T-helper 1 cell (primary cell): Measurements from ENCODE around the gene BABAM2.
A peak's percentile ranks its signal among the peaks of the same experiment; 100 is the strongest.
"Not testable (repeated sequence)": the region's sequence is repeated elsewhere in the genome, so short reads cannot be mapped to it uniquely, and the experiment has no call there.

Experiments used
- DNase-seq, 5 donors: peaks; one replicate each; pipeline ENCODE4 v3.0.0-alpha.2; 2012 to 2020
- total RNA-seq, 4 donors: gene quantifications; one replicate each; lab custom pipeline; 2026; lab: John Stamatoyannopoulos, UW

BABAM2 gene
- total RNA-seq, result 15.2 to 29.7 (median 20.5) reads per million in 4 donors

DNA sequence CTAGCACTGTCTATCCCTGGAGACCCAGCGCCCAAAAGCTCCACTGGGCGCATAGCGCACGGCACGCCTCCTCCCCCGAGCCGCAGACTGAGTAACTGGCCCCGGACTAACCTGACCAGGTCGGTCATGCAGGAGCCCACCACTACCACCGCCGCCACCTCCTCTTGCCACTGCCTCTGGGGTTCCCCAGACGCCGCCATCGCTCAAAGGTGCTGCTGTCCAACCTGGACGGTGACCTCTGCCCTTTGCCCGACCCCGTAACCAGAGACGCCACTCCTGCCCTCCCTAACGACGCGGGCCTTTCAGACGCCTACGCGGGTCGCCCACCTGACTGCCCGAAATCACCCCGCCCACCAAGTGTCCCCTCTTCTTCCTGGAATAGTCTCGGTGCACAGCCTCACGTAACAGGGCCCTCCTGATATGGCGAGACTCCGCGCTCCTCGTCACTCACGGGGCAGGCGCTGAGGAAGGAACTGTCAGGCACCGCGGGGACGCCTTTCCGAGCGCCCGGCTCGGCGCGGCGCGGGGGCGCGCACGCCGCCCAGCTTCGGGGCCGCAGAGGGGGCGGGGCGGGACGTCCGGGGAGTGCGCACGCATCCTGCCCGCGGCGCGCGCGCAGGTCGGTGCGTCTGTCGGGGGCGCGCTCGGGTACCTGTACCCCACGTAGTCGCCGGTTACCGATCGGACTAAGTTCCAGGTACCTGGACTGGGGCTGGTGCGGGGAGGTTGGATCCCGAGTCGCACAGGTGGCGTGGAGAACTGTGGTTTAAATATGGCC, at the start of gene BABAM2, which contains the start of gene RBKS:
Gene BABAM2, plus strand, starts transcription at position 584 of the 778 bp plus-strand sequence. CDS start 3,828 bp downstream, outside the sequence.
Gene RBKS, minus strand, starts transcription at position 242 of the 778 bp plus-strand sequence. Its CDS starts 42 bp downstream, at position 200.
- DNase-seq, result peak; percentile 79 to 90 (median 84)

DNA sequence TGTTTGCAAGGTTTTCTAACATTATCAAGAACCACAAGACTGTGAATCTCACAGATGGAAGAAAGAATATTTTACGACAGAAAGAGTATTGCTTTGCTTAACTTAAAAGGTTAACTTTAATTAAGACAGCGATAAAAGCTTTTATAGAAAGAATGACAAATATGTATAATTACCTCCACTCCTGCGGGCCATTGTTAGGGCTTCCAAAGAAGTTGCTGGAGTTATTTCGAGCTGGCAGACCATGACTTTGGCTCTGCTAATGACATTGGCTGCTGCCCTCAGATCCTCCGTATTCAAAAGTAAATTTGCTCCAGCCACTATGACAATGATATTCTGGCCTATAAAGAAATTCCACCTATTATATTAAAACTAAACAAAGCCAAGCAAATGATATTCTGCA, 47.6 kb upstream of the BABAM2 start:
- no peak for DNase-seq

DNA sequence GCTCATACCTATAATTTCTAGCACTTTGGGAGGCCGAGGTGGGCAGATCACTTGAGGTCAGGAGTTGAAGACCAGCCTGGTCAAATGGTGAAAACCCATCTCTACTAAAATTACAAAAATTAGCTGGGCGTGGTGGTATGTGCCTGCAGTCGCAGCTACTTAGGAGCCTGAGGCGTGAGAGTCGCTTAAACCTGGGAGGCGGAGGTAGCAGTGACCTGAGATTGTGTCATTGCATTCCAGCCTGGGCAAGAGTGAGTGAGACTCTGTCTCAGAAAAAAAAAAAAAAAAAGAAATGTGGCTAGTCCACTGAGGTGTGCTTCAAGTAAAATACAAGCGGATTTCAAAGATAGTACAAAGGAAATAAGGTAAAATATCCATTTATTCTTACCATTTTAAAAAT, 46.5 kb upstream of the BABAM2 start:
- no peak for DNase-seq

DNA sequence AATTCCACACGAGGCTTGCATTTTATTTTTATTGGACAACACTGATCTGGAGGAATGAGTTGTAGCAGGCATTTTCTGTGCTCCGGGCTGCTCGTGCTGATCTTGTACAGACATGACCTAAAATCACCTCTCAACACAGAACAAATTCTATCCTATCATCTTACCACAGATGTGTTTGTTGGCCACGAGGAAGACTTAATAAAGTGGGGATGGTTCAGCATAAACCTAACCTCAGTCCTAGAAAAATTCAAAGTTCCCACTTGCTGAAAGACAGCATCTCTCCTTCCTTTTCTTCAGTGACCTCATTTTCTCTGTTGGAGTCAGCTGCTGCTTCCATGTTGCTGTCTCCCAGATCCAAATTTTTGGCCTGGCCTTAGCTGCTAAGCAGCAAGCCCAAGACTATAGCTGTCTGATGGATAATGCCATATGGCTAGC, 45.7 kb upstream of the BABAM2 start:
- no peak for DNase-seq

DNA sequence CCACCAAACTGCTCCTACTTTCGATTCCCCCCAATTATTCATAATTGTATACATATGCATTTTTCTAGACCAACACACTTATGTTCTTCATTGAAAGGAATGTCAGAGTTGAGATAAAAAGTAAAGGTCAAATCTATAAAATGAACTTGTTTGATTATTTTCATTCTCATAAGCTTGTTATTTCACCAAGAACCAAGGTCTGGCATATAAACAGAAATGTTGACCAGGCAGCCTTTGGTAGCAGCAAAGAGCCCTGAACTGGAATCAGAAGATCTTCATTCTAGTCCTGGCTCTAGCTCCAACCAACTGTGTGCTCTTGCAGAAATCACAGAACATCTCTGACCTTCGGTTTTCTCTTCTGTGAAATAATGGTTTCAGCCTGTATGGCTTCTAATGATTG, 43.2 kb upstream of the BABAM2 start:
- DNase-seq, result no peak

DNA sequence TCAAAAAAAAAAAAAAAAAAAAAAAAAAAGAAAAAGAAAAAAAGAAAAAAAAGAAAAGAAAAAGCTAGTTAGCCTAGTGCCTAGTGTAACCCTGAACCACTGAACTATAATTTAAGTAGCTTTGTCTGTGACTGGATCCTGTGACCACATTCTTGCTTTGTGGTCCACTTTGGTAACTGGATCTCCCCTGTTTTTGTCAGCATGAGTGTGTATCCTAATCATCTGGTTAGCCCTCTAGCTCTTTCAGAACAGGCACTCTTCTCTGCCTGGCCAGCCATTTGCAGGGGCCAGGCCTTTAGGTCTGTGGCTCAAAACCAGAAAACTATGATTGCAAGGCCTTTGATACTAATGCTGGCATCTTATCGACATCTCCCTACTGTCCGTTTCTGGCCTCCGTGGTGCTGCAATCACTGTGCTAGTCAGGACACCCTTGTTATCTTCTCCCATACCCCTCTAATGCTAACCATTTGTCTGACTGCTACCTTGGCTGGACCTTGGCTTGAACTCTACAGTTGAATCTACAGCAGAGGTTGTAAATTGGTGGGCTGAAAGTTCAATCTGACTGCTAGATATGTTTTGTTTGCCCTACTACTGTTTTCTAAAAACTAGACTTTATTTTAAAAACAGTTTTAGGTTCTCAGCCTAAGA, 40.8 kb upstream of the BABAM2 start:
- no peak for DNase-seq

DNA sequence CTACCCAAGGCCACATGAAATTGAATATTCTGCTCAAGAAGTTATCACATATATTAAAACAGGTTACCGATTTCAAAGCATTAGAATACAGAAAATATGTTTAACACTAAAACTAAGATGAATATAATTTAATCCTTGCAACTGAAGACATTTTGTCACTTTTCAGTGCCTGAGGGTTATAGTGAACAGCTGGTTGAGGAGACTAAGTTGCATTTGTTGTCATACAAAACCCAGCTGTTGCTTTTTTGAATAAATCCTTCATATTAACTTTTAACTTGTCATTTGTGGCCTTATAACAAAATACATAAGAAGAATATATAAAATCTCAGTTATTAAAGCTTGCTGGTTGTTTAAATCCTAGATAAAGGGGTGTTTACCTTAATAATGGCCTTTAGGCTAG, 37.8 kb upstream of the BABAM2 start:
- no peak for DNase-seq

DNA sequence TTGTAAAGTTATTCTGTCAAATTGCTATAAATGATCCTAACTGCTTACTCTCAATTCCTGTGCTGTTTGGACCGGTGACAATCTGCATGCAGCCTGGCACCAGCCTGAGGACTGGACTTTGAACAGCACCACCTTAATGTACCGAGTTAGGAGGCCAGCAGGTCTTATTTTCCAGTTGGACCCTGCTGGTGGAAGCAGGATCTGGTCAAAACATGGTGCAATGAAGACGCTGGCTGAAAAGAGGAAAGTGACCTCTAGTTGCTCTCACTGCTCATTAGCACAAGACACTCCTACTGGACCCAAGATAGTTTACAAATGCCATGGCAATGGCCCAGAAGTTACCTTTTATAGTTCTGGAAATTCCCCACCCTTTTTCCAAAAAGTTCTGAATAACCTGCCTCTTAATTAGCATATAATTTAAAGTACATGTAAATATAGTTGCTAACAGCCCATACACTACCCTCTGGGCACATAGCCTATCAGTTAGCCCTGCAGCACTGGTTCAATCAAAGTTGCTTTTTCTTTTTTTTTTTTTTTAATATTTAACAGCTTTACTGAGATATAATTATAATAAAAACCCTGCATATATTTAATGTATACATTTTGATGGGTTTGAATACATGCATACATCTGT, 36.2 kb upstream of the BABAM2 start:
- DNase-seq, result no peak

DNA sequence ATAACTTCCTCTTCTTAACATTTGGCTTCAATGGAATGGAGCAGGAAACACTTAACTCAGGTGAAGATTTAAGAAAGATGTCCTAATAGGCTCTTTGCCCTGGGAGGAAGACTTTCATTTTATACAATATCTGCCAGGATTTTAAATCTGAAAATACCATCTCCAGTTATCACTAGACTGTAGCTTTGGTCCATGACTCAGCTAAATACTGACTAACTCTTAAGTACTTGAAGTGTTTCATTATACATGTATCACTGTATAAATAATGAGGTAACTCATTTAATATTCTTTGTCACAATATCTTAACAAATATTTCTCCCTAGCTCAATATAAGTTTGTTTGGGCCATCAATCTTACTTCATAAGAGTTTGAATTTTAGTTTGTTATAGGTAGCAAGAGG, 35.1 kb upstream of the BABAM2 start:
- peak in 1 of 5 donors; percentile 5 for DNase-seq

DNA sequence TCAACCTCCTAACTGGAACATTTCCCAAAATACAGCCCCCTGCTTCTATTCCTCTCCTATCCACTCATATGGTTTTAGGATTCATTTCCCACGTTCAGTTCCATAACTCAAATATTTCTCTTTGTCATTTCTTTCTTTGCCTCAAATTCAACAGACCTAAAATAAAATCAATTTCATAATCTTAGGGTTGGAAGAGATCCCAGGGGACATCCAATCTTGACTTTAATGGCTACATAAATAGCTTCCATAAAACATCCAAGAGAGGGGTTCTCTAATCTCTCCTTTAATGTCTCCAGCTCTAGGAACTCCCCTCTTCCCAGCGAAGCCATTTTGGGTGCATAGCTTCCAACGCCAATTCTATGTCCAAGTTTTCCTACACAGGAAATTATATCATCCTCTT, 34.1 kb upstream of the BABAM2 start:
- no peak for DNase-seq

DNA sequence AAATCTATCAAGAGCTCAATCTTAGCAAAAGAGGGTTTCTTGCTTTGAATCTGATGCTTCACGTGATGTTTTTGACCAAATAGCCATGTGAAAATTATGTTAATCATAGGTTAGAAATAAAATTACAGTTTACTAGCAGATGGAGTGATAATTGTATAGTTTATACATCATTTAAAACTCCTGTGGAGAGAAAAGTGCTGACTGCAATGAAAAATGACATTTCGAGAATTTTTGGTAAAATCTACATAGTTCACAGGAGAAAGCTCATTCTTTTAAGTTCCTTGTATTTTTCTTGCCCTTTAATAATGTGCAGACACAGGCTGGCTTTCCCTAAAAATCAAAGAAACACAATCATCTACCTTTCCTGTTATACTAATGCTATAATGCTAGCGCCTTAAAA, 33.6 kb upstream of the BABAM2 start:
- DNase-seq, result no peak

DNA sequence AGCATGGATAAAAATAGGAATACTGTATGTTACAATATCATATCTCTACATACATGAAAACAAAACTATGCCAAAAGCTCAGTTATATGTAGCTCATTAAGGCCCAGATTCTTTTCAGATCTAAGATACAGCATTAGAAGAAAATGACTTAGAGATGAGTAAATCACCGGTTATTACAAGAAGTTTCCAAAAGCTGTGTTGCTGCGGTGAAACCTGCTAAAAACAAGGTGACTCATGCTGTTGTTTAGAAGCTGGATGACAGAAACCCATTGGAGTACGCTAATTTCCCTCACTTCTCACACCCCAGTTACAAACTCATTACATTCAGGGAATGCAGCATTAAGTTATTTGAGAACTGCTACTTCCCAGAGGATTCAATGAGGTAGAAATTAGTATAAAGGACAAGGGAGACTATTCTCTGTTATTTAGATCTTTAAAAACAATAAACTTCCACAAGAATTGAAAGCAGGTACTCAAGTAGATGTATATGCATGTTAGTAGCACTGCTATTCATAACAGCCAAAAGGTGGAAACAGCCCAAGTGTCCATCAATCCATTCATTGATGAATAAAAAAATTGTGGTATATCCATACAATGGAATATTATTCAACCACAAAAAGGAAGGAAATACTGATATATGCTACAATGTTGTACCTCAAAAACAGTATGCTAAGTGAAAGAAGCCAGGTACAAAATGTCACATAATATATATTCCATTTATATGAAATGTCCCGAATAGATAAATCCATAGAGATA, 32.9 kb upstream of the BABAM2 start:
- peak in 1 of 5 donors; percentile 71 for DNase-seq

DNA sequence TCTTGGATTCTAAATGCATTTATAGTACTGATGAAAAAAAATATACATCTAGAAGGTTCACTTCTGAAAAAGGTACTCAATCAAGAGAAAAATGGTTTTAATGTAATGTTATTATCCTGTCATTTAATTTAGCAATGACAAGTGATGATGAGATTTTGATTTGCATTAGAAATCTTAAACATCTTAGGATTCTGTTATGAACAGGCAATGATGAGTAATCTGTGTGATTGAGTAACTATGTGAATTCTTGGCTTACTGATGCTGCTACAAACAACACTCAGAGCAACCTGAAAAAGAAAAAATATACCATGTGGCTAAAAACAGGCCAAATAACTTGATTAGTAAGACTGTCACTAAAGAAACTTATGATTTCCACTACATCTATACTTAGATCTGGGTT, 30.4 kb upstream of the BABAM2 start:
- DNase-seq, result peak in 1 of 5 donors; percentile 34

DNA sequence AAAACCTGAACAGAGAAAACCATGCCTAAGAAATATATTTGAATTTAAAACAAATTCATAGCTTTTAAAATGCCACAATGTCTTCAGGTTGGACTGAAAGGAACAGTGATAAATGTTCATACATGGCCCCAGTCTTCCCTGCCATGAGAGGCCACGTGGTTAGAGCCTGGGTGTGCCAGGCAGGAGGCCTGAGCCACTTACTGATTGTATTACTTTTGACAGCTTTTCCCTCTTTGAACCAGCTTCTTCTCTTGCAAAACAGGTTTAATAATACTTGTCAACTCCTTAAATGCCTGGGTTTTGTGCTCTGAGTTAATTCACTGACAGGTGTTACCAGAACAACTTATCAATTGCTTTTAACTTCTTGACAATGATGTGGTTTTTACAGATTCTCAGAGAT, 27.4 kb upstream of the BABAM2 start:
- DNase-seq, result no peak

DNA sequence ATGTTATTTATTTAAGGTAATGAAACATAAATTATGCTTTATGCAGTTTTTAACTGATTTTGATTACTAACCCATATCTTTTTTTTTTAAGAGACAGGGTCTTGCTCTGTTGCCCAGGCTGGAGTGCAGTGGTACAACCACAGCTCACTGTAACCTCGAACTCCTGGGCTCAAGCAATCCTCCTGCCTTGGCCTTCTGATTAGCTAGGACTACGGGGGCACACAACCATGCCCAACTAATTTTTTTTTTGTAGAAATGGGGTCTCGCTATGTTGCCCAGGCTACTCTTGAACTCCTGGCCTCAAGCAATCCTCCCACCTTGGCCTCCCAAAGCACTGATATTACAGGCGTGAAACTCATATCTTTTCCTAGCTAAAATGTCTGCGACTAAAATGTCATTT, 26.6 kb upstream of the BABAM2 start:
- not testable (repeated sequence) for DNase-seq

DNA sequence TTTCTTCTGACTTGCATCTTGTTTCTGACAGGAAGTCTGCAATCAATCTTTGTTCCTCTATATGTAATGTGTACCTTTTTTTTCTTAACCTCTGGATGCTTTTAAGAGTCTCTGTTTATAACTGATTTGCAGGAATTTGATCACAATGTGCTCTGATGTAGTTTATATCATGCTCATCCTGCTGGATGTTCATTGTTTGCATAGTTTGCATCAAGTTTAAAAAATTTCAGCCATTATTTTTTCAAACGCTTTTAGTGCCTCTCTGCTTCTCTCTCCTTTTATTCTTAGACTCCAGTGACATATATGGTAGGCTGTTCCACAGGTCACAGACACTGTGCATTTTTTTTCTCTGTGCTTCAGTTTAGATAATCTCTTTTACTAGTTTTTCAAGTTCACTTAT, 24.3 kb upstream of the BABAM2 start:
- DNase-seq, result no peak

DNA sequence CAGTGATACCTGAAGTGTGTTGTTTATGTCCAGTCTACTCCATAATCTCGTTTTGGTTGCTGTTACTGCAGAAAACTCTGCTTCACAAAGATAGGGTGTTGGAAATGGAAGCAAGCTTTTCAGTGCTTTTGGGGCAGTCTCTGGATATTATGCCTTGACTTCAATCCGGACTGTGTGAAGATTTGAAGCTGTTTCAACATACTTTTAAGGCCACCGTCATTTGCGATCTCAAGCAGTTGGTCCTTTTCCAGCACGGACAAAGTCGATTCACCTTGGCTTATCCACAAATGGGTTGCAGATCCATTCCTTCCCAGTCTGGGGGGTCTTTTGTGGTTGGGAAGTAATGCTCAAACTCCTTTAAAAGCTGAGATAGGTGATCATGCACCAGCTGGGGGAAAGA, 20.8 kb upstream of the BABAM2 start:
- DNase-seq, result no peak

DNA sequence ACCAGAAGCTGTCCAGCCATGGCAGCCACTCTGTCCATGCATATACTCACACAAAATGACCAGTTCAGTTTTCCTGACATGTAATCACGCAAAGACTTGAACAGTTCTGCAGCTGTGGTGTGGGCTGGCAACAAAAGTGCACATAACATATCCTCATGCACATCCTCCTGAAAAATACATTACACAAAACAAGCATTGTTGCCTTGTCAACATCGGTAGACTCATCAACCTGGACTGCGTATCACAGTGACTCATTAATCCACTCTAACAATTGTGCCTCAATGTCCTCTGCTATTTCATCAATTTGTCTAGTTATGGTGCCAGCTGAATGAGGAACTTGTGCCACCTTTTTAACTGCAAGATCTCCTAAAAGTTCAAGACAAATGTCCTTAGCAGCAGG, 19.8 kb upstream of the BABAM2 start:
- no peak for DNase-seq

DNA sequence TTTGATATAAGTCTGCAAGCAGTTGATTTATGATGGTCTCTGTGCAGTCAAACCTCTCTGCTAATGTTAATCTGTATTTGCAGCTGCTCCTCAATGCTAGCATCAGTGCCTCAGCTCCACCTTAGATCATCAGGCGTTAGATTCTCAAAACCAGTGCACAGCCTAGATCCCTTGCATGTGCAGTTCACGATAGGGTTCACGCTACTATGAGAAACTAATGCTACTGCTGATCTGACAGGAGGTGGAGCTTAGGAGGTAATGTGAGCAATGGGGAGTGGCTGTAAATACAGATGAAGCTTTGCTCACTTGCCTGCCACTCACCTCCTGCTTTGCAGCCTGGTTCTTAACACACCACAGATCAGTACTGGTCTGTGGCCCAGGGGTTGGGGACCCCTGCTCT, 18.7 kb upstream of the BABAM2 start:
- DNase-seq, result no peak

DNA sequence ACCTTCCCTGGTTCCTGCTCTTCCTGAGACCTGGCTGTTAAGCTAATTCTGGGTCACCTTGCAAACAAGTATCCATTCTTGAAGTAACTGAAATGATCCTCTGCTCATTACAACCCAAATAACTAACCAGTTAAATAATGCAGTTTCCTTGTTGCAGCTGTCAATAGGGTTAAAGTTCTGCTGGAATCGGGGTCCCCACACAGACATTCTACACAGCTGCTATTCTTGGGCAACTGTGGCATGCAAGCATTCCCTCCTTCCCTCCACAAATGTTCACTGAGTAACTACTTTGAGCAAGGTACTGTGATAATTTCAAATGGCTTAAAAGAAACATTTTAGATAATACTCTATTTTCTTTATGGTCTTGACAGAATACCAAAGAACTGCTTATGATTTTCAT, 17.4 kb upstream of the BABAM2 start:
- DNase-seq, result no peak

DNA sequence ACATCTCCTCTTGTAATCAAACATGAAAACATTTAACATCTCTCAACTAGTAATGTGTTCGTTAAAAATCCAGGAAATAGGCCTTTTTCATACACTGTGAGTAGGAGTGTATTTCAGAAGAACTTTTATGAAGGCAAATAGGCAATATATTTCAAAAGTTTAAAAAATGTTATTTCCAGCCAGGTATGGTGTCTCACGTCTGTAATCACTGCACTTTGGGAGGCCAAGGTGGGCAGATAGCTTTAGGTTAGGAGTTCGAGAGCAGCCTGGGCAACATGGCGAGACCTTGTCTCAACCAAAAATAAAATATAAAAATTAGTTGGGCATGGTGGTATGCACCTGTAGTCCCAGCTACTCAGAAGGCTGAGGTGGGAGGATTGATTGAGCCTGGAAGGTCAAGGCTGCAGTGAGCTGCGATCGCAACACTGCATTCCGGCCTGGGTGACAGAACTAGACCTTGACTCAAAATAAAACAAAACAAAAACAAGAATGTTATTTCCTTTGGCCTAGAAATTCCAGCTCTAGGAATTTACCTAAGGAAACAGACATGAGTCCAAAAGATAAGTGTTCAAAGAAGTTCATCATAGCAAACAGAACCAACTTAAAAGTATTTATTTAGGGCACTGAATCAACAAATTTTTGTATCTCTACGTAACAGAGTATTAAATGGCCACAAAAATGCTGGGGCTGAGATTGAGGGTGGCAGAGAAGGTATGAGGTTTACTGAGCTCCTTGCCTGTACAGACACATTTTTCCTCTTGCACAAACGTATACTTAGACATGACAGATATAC, 15.2 kb upstream of the BABAM2 start:
- DNase-seq, result no peak

DNA sequence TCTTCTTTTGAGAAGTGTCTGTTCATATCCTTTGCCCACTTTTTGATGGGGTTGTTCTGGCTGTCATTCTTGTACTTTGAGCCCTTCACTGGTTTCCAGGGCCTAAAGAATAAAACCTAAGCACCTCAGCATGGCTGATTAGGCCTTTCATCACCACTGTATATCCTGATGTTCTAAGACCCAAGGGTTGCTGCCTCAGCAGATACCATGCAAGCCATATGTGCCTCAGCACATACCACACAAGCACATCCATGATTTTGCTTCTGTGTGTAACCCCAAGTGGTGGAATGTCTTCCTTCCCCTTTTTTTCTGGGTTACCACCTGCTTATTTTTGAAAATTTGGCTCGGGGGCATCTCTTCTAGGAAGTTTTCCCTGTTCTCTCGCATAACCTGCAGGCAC, 11.7 kb upstream of the BABAM2 start:
- DNase-seq, result no peak
